ENCODE measurements around the gene KYAT1. TPM values are rescaled to one million over a fixed set of nuclear protein-coding genes. Genes with fewer than 3 reads are reported as not detected.
A peak's percentile ranks its signal among the peaks of the same experiment; 100 is the strongest.

KYAT1 gene
- total RNA-seq, 1 donor from 2014 or later = 10.1 TPM

- no peak overlapping the region for H3K27ac ChIP-seq (ENCODE audit: low read depth, low read length)
- no peaks in the 10 kb centered on the region for H3K9me3 Mint-ChIP-seq (ENCODE audit: unreplicated experiment)
- no peak overlapping the region for H3K4me3 Mint-ChIP-seq (ENCODE audit: unreplicated experiment)
Measured at GRCh38 chr9:128886211-128886891, 4.6 kb upstream of the KYAT1 start.

GRCh38 chr9:128885798-128886197 lies 4.0 kb upstream of the KYAT1 start:
- H3K27me3 Mint-ChIP-seq (ENCODE audit: low read depth, unreplicated experiment) = no peaks in the 10 kb centered on the region
- Histone ChIP-seq H3K79me2 (ENCODE audit: insufficient read depth, low read length) (peaks cover 82% of the 10 kb centered on the region), H3K27ac (ENCODE audit: low read depth, low read length) (no peak overlapping the region), H3K27me3 (ENCODE audit: insufficient read depth, low read length) (no peaks in the 10 kb centered on the region), H4K20me1 (ENCODE audit: insufficient read depth, low read length) (peaks cover 74% of the 10 kb centered on the region), H3K9me3 (ENCODE audit: insufficient read depth, low read depth, low read length) (no peaks in the 10 kb centered on the region), H3K9ac (ENCODE audit: low read length) (no peak overlapping the region), H3K4me3 (ENCODE audit: insufficient read depth, low read depth, low read length) (no peak overlapping the region), H3K4me2 (ENCODE audit: low read length) (peak overlapping the region; percentile 35), H3K4me1 (ENCODE audit: insufficient read depth, low read length) (peaks cover 50% of the 10 kb centered on the region), H3K36me3 (ENCODE audit: insufficient read depth, low read length) (peaks cover 13% of the 10 kb centered on the region), H2AFZ (ENCODE audit: low read depth, low read length) (no peak overlapping the region)
- DNase-seq (ENCODE audit: low read depth) (no peak), FAIRE-seq (no peak)
- peaks cover 25% of the 10 kb centered on the region for H3K4me1 Mint-ChIP-seq (ENCODE audit: low read depth, unreplicated experiment)
- peak overlapping the region; percentile 27 for H3K4me3 Mint-ChIP-seq (ENCODE audit: unreplicated experiment)
- no peak for TF ChIP-seq CTCF (IDR thresholded peaks at IDR 0.05; ENCODE audit: insufficient read depth, low read depth, low read length)
- no peak overlapping the region for H3K27ac Mint-ChIP-seq (ENCODE audit: unreplicated experiment)
- H3K9me3 Mint-ChIP-seq (ENCODE audit: unreplicated experiment) = no peaks in the 10 kb centered on the region
- peaks cover 17% of the 10 kb centered on the region for H3K36me3 Mint-ChIP-seq (ENCODE audit: low read depth, unreplicated experiment)

More at GRCh38 chr9:128886211-128886891, 4.6 kb upstream of the KYAT1 start:
- Histone ChIP-seq H3K4me1 (ENCODE audit: insufficient read depth, low read length) (peaks cover 49% of the 10 kb centered on the region), H4K20me1 (ENCODE audit: insufficient read depth, low read length) (peaks cover 79% of the 10 kb centered on the region), H3K79me2 (ENCODE audit: insufficient read depth, low read length) (peaks cover 87% of the 10 kb centered on the region), H3K27me3 (ENCODE audit: insufficient read depth, low read length) (no peaks in the 10 kb centered on the region), H3K9ac (ENCODE audit: low read length) (no peak overlapping the region), H3K4me3 (ENCODE audit: insufficient read depth, low read depth, low read length) (no peak overlapping the region), H3K36me3 (ENCODE audit: insufficient read depth, low read length) (peaks cover 13% of the 10 kb centered on the region), H3K9me3 (ENCODE audit: insufficient read depth, low read depth, low read length) (no peaks in the 10 kb centered on the region), H3K4me2 (ENCODE audit: low read length) (peak overlapping the region; percentile 35), H2AFZ (ENCODE audit: low read depth, low read length) (no peak overlapping the region)
- no peak for TF ChIP-seq EZH2 (IDR thresholded peaks at IDR 0.05; ENCODE audit: insufficient read depth, low read length)
- TF ChIP-seq CTCF (IDR thresholded peaks at IDR 0.05; ENCODE audit: insufficient read depth, low read depth, low read length) = no peak
- Mint-ChIP-seq H3K4me1 (ENCODE audit: low read depth, unreplicated experiment) (peaks cover 25% of the 10 kb centered on the region), H3K27me3 (ENCODE audit: low read depth, unreplicated experiment) (no peaks in the 10 kb centered on the region), H3K36me3 (ENCODE audit: low read depth, unreplicated experiment) (peaks cover 17% of the 10 kb centered on the region), H3K27ac (ENCODE audit: unreplicated experiment) (no peak overlapping the region)
- FAIRE-seq = no peak
- peak; percentile 92 for DNase-seq (ENCODE audit: low read depth)

- peaks cover 80% of the 10 kb centered on the region for H3K79me2 ChIP-seq (ENCODE audit: insufficient read depth, low read length)
- no peak overlapping the region for H3K4me3 ChIP-seq (ENCODE audit: insufficient read depth, low read depth, low read length)
- no peaks in the 10 kb centered on the region for H3K27me3 ChIP-seq (ENCODE audit: insufficient read depth, low read length)
- peaks cover 18% of the 10 kb centered on the region for H3K36me3 Mint-ChIP-seq (ENCODE audit: low read depth, unreplicated experiment)
- no peak for DNase-seq (ENCODE audit: low read depth)
- H3K4me1 Mint-ChIP-seq (ENCODE audit: low read depth, unreplicated experiment) = peaks cover 25% of the 10 kb centered on the region
- no peaks in the 10 kb centered on the region for H3K9me3 Mint-ChIP-seq (ENCODE audit: unreplicated experiment)
- H3K4me1 ChIP-seq (ENCODE audit: insufficient read depth, low read length) = peaks cover 48% of the 10 kb centered on the region
- no peak overlapping the region for H2AFZ ChIP-seq (ENCODE audit: low read depth, low read length)
- H3K9me3 ChIP-seq (ENCODE audit: insufficient read depth, low read depth, low read length) = no peaks in the 10 kb centered on the region
- peaks cover 69% of the 10 kb centered on the region for H4K20me1 ChIP-seq (ENCODE audit: insufficient read depth, low read length)
- no peak for TF ChIP-seq EZH2 (IDR thresholded peaks at IDR 0.05; ENCODE audit: insufficient read depth, low read length)
- no peak for TF ChIP-seq CTCF (IDR thresholded peaks at IDR 0.05; ENCODE audit: insufficient read depth, low read depth, low read length)
- peak overlapping the region; percentile 73 for H3K4me3 Mint-ChIP-seq (ENCODE audit: unreplicated experiment)
- FAIRE-seq = no peak
- H3K27ac Mint-ChIP-seq (ENCODE audit: unreplicated experiment) = no peak overlapping the region
- no peak overlapping the region for H3K4me2 ChIP-seq (ENCODE audit: low read length)
- H3K9ac ChIP-seq (ENCODE audit: low read length) = no peak overlapping the region
- no peaks in the 10 kb centered on the region for H3K27me3 Mint-ChIP-seq (ENCODE audit: low read depth, unreplicated experiment)
- no peak overlapping the region for H3K27ac ChIP-seq (ENCODE audit: low read depth, low read length)
- H3K36me3 ChIP-seq (ENCODE audit: insufficient read depth, low read length) = peaks cover 13% of the 10 kb centered on the region
Measured at GRCh38 chr9:128885376-128885775, 3.6 kb upstream of the KYAT1 start.
